Stimulated activated CD8-positive, alpha-beta memory T cell treated with anti-CD3 and anti-CD28 coated beads, Interleukin-12 subunit alpha, Interleukin-12 subunit beta, amount 100 ng/mL, for 1 hour (primary cell): ENCODE results near the gene TCEAL5.
"Not testable (repeated sequence)": the region's sequence is repeated elsewhere in the genome, so short reads cannot be mapped to it uniquely, and the experiment has no call there.

Experiments
- DNase-seq: peaks from one replicate; pipeline ENCODE4 v3.0.0-alpha.2; 2020; ENCODE audit warnings: low read depth

TCEAL5 gene

GRCh38 chrX:103233263-103233662 lies 43.3 kb downstream of the TCEAL5 start:
- DNase-seq, result no peak

- not testable (repeated sequence) for DNase-seq
Observed at GRCh38 chrX:103225918-103226317, 50.6 kb downstream of the TCEAL5 start.
